Activated CD8-positive, alpha-beta memory T cell treated with anti-CD3 and anti-CD28 coated beads, Interleukin-2, amount 50 U/mL, for 4 hours (primary cell): ENCODE data around the gene CECR2.
"Not testable (repeated sequence)": the region's sequence is repeated elsewhere in the genome, so short reads cannot be mapped to it uniquely, and the experiment has no call there.

Source experiments
- DNase-seq: peaks from one replicate; pipeline ENCODE4 v3.0.0-alpha.2; 2020

The CECR2 gene

DNA sequence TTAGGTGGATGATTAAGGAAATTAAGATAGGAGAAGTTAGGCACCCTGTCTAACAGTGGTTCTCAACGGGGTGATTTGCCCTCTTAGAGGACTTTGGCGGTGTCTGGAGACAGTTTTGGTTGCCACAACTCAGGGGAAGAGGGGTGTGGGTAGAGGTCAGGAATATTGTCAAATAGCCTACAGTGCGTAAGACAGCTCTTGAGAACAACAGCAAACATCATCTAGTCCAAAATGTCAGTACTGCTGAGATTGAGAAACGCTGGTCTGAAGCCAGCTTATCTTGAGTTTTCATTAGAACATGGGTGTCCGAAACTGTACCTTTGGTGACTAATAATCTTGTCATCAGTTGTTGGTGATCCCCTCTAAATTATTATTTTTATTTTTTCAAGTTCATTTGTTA lies 38.4 kb downstream of the CECR2 start:
- no peak for DNase-seq

DNA sequence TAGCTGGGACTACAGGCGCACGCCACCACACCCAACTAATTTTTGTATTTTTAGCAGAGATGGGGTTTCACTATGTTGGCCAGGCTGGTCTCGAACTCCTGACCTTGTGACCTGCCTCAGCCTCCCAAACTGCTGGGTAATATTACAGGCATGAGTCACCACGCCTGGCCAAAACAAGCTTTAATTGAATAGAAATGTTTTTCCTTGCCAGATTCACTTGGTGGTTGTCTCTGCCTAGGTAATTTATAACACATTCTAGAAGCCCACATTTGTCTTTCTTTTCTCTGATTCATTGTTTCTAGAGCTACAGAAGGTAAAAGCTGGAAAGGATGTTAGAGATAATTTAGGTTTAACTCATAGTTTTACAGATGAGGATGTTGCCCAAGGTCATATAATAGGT lies 41.3 kb downstream of the CECR2 start:
- no peak for DNase-seq

DNA sequence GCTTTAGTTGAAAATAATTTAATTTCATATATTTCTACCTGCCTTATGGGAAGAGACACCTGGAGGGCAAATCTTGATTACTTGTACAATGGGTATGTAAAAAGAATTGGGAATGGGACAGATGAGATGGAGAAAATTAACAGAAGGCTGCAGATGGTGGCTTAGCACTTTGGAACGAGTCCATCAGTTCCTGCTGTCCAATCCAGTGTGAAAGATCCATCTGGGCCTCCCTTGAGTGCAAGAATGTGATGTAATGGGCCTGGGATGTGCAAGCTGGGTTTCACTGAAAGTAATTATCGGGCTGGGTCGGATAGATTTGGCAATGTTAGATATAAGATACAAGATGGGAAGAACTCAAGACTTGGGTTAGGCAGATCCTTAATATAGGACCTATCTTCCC lies 42.0 kb downstream of the CECR2 start:
- DNase-seq = no peak

DNA sequence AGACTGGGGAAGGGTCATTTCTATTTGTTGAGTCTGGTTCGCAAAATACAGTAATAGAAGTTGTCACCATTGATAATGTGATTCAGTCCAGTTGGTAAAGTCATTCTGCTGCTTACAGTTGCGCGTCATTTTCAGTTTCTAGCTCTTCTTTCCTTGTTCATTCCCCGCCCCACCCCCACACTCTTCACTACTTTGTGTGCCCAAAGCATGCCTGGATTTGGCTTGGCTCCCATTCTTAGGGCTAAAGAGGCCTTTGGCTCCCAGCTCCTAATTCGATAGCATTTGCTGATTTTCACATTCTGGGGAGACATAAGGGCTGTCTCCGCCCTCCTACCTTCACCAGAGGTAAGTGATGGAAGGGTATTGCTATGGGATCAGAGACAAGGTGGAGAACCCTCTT lies 43.0 kb downstream of the CECR2 start:
- no peak for DNase-seq

DNA sequence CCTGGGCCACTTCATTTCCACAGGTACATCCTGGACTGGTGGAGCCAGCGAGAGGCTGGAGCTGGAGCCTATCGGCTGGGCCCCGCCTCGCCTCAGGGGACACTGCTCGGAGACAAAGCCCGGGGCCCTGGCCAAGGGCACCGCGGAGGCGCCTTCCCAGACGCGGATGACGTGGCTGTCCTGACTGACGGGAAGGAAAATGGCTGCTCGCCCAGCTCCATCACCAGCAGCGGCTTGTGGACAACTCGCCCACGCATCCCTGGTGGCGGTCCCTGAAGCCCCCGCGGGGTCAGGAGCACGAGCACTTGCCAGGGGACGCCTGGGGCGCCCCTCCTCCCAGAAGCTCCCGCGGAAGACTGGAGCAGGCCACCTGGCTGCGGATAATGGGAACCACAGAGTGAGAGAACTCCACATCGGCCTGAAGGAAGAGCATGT lies 49.6 kb downstream of the CECR2 start:
- no peak for DNase-seq

DNA sequence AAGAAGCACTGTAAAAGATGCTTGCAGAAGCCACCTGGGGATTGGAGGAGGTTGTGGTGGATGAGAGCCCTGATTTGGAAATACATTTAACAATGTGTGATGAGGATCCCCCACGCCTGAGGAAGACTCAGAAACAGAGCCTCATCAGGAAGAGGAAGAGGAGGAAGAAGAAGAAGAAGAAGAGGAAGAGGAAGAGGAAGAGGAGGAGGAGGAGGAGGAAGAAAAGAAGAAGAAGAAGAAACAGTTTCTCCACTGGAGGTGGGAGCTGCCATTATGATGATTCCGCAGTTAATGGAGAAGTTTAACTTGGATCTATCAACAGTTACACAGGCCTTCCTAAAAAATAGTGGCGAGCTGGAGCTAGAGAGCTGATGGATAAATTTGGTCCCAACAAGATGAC lies 50.1 kb downstream of the CECR2 start:
- DNase-seq = no peak

DNA sequence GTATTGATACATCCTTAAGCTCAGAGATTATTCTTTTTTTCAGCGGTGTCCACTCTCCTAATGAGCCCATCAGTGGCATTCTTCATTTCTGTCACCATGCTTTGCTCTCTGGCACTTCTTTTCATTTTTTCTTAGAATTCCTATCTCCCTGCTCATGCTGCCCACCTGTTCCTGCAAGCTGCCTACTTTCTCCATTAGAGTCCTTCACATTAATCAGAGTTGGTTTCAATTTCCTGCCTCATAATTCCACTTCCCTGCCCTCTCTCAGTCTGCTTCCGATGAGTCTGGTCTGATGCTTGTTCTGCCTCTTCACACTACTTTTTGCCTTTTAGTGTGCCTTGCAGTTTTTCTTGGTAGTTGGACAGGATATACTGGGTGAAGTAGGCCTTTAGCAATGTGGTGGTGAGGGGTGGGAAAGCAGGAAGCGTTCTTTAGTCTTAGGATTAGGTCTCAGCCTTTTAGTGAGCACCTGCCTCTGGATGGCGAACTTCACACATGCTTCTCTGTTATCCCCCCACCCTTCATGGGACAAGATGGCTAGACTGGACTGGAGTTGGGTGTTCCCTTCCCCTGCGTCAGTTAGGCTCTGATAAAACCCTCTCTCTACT lies 53.6 kb downstream of the CECR2 start:
- DNase-seq = no peak

DNA sequence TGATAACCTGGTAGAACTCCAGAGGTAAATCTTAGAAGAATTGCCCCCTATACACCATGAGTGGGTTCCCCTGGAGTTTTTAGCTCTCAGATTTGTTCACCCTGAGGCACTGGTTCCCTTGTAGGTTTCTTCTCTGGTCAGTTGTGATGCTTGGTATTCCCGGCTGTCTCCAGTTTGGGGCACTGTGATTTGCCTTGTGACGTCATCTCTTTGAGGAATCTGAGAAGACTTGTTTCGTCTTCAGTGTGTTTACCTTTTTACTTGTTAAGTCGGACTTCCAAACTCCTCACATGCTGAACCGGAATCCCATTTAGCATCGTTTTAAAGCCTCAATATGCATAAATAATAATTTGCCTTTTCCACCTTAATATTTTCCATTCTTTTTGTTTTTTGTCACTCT lies 54.4 kb downstream of the CECR2 start:
- no peak for DNase-seq

DNA sequence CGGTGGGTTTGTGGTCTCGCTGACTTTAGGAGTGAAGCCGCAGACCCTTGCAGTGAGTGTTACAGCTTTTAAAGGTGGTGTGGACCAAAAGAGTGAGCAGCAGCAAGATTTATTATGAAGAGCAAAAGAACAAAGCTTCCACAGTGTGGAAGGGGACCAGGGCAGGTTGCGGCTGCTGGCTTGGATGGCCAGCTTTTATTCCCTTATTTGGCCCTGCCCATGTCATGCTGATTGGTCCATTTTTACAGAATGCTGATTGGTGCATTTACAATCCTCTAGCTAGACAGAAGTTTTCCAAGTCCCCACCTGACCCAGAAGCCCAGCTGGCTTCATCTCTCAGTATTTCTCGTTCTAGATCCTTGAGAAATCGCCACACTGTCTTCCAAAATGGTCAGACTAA lies 58.3 kb downstream of the CECR2 start:
- not testable (repeated sequence) for DNase-seq

DNA sequence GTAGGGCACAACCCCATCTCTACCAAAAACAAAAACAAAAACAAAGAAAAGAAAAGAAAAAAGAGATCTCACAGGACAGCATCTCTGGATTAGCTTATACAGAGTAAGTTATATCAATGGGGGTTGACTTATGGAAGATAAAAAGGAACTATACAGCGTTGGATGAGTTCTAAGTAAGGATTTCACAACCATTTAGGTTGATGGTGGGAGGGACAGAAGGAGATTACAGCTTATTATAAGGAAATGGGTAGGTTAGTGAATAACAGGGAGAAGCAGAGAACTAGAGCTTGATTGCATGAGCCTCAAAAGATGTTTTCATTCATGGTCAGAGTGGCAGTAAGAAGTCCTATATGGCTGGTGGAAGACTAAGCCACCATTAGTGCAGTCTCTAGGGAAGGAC lies 60.3 kb downstream of the CECR2 start:
- no peak for DNase-seq

DNA sequence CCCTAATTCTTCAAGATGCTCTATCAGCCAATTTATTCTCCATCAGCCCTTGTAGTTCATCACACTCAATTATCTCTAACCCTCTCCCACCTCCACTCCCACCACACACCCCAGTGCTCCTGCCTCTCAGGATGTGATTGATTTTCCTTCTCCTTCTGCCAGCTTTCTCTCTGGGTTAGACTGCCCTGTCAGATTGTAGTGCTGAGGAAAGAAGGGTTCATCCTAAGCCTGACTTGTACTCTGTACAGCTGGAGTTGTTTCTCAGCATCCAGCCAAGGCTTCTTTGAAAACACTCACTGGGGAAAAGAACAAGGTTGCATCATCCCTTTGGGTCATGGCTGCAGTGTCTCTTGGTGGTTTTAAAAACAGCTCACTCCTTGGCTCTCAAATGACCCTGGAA lies 61.2 kb downstream of the CECR2 start:
- no peak for DNase-seq

DNA sequence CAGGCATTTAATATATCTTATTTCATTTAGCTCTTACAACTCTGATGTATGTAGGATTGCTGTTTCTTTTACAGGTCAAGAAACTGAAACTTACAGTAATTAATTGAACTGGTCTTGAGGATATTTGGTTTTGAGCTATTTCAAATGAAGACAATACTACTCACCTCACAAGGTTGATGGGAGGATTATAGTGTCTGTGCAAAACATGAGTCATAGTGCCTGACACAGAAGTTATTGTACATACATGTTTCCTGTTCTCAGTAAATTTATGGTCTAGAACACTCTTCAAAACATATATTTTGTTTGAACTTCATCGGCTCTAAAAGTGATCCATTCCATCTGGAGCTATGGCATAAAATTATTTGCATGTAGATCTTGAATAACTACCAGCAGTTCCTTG lies 61.9 kb downstream of the CECR2 start:
- DNase-seq = no peak

DNA sequence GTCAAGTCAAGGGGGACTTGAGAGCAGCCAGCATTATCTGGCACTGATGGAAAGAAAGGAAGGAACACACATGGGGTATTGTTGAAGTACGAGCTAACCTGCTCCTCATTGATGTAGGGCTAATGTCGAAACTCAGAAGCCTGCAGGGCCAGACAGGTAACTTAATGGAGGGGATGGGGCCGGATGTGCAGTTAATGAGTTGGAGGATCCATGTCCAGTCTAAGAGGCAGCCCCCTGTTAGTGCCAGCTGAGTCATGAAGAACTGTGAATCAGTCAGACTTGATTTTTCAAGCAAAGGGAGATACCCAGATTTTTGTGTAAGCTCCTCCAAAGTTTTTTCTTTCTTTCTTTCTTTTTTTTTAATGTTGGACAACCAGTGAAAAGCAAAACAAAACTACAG lies 65.6 kb downstream of the CECR2 start:
- DNase-seq = no peak

DNA sequence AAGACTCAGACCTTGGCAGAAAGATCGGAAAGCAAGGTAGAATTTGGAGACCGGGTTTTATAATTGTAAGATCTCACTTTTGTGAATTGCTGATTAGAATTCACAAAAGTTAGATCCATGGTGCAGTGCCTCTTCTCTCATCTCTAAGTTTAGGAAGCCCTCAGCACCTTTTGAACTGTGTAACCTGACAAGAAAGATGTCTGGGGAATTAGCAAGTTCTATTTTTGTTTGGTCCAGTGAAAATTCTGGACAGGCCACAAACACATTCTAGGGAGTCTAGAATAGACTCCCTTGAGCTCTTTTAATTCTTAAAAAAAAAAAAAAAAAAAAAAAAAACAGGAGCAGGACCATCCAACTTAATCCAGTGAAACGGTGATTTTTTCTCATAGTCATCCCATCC lies 66.1 kb downstream of the CECR2 start:
- no peak for DNase-seq

DNA sequence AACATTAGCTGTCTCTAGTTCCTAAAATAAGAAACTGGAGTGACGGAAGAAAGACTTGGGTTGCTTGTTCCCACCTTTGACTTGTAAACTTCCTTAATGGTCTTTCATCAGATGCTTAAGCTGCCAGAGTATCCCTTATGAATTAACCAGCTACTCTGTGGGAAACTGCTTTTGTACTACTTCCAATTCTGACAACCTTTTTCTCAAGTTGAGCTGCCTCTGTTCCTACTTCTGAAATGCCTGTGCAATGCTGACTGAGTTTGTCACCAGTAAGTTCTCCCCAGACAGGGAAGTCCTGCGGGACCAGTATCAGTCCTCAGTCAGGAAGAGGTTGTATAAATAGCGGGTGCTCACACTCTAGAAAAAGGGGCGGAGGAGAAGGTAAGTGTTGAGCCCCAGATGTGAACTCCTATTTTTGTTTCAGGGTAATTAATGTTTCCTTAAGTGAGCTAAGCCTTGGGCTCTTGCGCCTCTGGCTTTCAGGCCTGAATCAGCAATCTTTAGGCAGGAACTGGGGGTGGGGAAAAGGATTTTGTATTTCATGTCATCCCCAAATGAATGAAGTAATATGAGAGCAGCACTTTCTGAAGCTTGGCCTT lies 67.2 kb downstream of the CECR2 start:
- DNase-seq = no peak

DNA sequence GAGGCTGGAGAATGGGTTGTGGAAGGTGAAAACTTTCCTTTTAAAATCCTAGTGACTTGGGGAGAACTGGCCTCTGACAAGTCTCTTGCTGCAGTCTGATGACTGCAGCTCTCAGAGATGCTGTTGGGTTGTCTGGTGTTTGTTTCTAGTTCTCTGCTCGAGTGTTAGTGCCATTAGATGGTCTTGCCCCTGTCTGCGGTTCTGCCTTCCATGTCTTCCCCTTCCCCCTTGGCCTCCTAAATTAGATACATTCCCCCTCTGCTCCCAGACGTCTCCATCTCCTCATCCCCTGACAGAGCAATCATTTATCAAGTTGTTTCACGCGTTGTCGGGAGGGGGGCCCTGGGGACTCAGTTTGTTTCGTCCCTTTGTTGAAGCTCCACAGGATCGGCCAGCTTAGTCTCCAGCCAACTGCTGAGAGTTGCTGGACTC lies 67.7 kb downstream of the CECR2 start:
- no peak for DNase-seq

DNA sequence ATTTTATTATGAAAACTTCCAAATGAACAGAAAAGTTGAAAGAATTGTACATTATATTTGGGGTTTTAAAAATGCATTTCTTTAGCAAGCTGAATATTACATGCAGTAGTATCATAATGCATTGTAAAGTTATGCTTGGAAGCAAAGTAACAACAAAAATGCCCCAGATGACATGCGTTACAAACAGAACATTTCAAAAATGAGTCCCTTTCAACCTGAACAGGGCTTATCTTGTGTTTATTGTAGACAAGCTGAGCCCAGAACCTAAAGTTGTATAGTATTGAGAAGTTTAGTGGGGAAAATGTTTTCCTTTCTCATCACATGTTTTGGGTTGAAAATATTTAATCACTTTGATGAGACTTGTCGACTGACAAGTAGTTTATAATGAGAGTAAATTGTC lies 68.8 kb downstream of the CECR2 start:
- DNase-seq = no peak

DNA sequence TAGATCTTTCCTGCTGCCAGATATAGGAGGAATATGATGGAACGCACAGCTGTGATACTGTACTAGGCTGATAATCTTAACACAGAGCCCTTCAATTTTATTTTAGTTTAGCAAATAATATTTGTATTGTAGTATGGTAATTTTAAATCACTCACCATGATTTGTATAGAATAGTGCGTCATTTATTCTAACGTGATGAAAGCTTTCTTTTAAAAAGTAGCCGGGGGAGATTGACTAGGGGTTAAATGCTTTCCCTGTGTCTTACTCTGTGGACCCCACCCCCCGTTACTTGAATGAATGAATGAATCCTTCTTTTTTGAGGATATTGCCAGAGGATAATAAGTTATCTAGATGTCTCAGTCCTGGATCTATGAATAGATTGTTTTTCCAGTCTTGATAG lies 72.1 kb downstream of the CECR2 start:
- DNase-seq = no peak

DNA sequence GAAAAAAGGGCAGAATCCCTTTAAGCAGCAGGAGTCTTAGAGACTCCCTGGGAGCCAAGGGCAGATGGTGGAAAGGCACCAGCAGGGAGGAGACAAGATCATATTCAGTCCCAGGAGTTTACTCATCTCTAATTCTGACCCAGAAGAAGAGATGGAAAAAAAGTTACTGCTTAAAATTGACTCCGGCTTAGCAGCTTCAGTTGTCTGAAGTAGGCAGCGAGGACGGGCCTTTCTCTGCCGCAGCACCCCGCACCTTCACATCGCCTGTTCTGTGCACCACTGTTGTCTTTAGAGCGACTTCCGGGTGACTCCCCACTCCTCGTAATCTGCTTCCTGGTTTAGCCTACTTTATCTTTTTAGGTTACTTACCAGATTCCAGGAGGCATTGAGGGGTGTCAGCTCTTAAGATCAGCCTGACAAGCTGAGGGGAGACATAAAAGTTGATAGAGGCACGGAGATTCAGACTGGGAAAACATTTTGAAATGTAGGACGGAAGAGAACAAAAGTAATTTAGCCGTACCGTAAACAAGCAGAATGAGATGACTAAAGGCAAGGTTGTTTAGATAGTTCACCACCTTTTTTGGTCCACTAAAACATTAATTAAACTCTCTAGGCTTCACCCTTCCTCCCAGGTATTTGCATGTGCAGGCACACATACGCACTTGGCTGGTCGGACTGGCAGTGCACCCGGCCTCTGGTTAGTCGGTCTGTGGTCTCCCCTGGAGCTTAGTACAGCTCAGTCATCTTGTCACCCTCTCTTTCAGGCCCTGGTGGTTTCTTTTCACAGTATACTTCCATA lies 74.3 kb downstream of the CECR2 start:
- no peak for DNase-seq

DNA sequence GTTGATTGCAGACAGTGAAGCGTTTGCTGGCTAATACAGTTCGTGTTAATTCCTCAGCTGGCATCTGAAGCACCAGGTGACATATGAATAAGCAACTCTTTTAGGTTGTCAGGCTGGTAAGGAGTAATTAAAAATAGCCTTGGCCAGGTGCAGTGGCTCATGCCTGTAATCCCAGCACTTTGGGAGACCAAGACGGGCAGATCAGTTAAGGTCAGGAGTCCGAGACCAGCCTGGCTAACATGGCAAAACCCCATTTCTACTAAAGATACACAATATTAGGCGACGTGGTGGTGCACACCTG lies 74.9 kb downstream of the CECR2 start:
- DNase-seq = no peak

DNA sequence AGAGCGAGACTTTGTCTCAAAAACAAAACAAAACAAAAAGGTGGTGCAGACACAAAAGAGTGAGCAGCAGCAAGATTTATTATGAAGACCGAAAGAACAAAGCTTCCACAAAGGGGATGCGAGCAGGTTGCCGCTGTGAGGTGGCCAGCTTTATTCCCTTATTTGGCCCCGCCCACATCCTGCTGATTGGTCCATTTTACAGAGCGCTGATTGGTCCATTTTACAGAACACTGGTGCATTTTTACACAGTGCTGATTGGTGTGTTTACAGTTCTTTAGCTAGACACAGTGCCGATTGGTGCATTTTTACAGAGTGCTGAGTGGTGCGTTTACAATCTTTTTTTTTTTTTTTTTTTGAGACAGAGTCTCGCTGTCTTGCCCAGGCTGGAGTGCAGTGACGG lies 77.4 kb downstream of the CECR2 start:
- DNase-seq = no peak

DNA sequence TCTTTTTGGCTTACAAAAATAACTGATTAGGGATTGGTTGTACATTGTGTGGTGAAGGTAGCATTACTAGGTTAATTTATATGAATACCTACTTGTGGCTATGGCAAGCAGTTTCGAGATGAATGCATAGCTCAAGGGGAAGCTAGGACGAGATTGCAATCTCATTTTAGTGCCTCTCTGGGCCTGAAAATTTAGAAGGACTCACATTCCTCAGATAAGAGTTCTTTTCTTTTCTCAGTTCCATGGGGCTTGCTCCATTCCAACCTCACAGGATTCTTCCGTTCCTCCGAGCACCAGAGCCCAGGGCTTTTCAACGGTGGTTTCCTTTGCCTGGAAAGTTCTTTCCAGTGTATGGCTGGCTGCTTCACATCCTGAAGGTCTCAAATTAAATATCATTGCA lies 82.1 kb downstream of the CECR2 start:
- no peak for DNase-seq

DNA sequence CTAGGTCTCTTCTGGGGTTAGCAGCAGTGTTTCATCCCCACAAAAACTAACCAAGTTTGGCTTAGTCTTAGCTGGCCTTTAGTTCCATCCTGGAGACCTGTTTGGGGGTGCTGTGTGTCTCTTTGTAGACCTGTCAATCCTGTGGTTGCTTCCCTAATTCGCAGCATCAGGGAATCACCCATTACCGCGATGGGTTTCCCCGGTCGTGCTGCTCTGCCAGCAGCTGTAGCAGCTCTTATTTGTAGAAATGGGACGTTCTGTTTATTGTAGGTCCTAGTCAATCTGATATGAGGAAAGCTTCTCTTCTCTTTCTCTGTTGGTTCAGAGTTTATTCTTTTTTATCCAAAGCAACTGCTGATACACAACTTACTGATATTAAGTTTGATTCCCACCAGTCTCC lies 91.6 kb downstream of the CECR2 start:
- DNase-seq = no peak

DNA sequence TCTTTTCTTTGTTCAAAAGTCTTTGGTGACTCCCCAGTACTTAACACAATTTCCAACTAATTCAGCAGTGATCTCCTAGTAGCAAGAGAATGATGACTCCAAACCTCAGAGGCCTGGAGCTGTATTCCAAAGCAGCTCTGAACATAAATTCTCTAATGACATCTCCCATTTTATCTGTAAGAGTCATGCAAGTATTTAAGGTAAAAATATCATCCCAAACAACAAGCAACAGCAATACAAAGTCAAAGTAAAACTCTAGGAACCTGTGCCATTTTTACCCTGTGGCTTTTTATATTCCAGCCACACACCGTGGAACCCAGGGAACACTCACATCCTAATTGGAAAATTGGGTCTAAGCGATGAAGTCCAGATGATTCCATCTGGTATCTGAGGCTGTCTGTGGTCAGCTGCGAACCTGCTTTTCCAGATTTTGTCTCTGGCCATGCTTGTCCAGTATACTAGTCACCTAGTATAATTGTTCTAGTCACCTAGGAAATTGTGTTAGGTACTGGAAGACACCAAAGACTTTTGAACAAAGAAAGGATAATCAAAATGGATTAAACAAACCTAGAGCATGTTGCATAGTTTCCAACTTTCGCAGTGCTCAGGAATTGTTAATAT lies 101.7 kb downstream of the CECR2 start:
- DNase-seq = no peak
